AG04449 (cell line): ENCODE results near the gene SIPA1L3.

ENCODE experiments used
- CTCF ChIA-PET: fragments of 350-600 bp; formaldehyde crosslinking; extraction: SDS; loops from one replicate; lab custom pipeline; 2021; ENCODE audit warnings: antibody characterized with exemption; lab: Yijun Ruan, JAX
- POLR2A ChIA-PET: fragments of 400-600, 350-600 bp; formaldehyde crosslinking; extraction: SDS; loops from one replicate; lab custom pipeline; 2020; ENCODE audit warnings: antibody characterized with exemption, inconsistent platforms; lab: Yijun Ruan, JAX
- DNase-seq: peaks from one replicate; pipeline ENCODE4 v3.0.0-alpha.2; 2010; ENCODE audit warnings: low read depth, low spot score
- H3K4me3 ChIP-seq: 2 replicates; pipeline ENCODE4 v1.5.1; 2011; ENCODE audit warnings: low read depth, mild to moderate bottlenecking, control low read depth, low read length
- CTCF ChIP-seq: IDR thresholded peaks from one replicate; pipeline ENCODE4 v1.5.1; 2011; ENCODE audit warnings: mild to moderate bottlenecking, moderate library complexity, low read length, control low read depth, inconsistent platforms; ENCODE audit not compliant: insufficient read depth; ENCODE audit errors: missing control alignments

Gene SIPA1L3

GRCh38 chr19:37986048-37986750 lies 79.2 kb downstream of the SIPA1L3 start:
- POLR2A ChIA-PET: no interaction called here
- CTCF ChIA-PET: interaction anchor here (0.9 kb wide), 1 partner anchor 95 kb away, joined by 3 read pairs; no protein-coding TSS in a partner anchor
- DNase-seq: no peak
- no peak for TF ChIP-seq CTCF
- H3K4me3 ChIP-seq: no peak overlapping the region

- DNase-seq: no peak
- ChIA-PET CTCF (interaction anchor here (1.0 to 1.6 kb wide), 3 partner anchors 11 to 17 kb away, joined by 4 to 6 read pairs (median 5); no protein-coding TSS in a partner anchor), POLR2A (interaction anchor here (0.6 to 0.9 kb wide), 2 partner anchors 10 to 71 kb away, joined by 3 to 5 read pairs; no protein-coding TSS in a partner anchor)
- no peak for TF ChIP-seq CTCF
- no peak overlapping the region for H3K4me3 ChIP-seq
Measured at GRCh38 chr19:37987356-37988332, 80.6 kb downstream of the SIPA1L3 start.

GRCh38 chr19:37988758-37989635 lies 82.0 kb downstream of the SIPA1L3 start:
- POLR2A ChIA-PET: no interaction called here
- CTCF ChIA-PET: interaction anchor here (0.7 to 1.6 kb wide), 3 partner anchors 19 to 87 kb away, joined by 3 to 5 read pairs (median 3); no protein-coding TSS in a partner anchor
- no peak for DNase-seq
- no peak for TF ChIP-seq CTCF
- no peak overlapping the region for H3K4me3 ChIP-seq

GRCh38 chr19:37989855-37990254 lies 82.8 kb downstream of the SIPA1L3 start:
- POLR2A ChIA-PET: no interaction called here
- no peak for TF ChIP-seq CTCF
- H3K4me3 ChIP-seq: no peak overlapping the region
- CTCF ChIA-PET: interaction anchor here (0.7 to 1.4 kb wide), 3 partner anchors 12 to 87 kb away, joined by 3 read pairs; no protein-coding TSS in a partner anchor
- no peak for DNase-seq

GRCh38 chr19:37990362-37990761 lies 83.4 kb downstream of the SIPA1L3 start:
- POLR2A ChIA-PET: no interaction called here

More at GRCh38 chr19:37990362-37990761, 83.4 kb downstream of the SIPA1L3 start:
- H3K4me3 ChIP-seq: no peak overlapping the region
- no peak for DNase-seq
- CTCF ChIA-PET: interaction anchor here (0.7 to 1.6 kb wide), 3 partner anchors 12 to 22 kb away, joined by 3 read pairs; no protein-coding TSS in a partner anchor
- no peak for TF ChIP-seq CTCF
